ENCODE measurements around the gene BABAM2.
"Not testable (repeated sequence)": the region's sequence is repeated elsewhere in the genome, so short reads cannot be mapped to it uniquely, and the experiment has no call there.

The BABAM2 gene

DNA sequence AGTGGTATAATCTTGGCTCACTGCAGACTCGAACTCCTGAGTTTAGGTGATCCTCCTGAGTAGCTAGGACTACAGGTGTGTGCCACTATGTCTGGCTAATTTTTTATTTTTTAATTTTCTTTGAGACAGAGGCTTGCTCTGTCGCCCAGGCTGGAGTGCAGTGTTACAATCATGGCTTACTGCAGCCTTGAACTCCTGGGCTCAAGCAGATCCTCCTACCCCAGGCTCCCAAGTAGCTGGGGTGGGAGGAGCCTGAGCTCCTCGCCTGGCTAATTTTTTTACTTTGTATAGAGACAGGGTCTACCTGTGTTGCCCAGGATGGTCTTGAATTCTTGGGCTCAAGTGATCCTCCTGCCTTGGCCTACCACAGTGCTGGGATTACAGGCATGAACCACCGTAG lies 62.5 kb downstream of the BABAM2 start:
- no peak for DNase-seq

DNA sequence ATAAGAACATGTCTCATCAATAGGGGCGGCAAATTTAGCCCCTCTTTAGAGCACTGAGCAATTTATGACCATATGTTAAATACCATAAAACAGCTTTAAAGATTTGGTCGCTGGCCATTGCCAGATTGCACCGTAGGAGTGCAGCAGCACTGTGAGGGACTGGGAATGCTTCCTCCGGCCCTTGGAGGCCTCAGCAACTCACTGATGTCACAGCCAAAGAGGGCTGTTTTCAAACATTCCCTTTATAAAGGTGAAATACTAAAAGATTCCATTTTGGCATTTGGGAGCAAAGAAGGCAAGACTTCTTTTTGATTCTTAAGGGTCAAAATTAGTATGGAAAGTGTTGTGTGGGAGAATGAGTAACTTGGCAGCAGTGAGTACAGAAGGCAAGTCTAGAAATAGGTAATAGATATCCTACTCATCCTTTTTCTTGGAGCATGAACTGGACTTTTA lies 63.7 kb downstream of the BABAM2 start:
- DNase-seq = no peak

DNA sequence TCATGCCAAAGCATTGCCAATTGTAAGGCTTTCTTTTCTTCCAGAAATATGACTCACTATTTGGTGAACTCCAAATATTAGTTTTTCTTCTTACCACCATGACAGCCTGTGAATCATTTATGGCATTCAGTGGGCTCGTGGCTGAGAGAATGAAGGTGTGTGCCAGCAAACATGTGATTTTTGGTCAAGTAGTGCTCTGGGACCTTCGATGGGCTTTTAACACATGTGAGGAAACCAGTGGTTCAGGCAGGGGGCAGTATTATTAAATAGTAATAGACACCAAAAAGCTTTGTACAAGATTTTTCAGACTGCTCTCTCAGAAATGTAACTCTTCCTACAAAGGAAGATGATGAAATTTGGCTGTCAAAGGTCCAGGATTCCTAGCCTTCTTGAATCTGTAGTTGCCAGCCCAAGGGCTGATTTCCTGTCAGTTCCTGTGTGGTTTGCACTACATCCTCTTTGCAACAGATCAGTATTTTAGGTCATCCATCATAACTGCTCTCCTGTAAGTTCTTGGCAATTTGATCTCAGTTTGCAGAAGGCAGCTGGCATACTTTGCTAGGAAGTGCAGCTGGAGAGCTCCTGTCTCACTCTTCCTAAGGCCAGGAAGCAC lies 64.3 kb downstream of the BABAM2 start:
- no peak for DNase-seq

DNA sequence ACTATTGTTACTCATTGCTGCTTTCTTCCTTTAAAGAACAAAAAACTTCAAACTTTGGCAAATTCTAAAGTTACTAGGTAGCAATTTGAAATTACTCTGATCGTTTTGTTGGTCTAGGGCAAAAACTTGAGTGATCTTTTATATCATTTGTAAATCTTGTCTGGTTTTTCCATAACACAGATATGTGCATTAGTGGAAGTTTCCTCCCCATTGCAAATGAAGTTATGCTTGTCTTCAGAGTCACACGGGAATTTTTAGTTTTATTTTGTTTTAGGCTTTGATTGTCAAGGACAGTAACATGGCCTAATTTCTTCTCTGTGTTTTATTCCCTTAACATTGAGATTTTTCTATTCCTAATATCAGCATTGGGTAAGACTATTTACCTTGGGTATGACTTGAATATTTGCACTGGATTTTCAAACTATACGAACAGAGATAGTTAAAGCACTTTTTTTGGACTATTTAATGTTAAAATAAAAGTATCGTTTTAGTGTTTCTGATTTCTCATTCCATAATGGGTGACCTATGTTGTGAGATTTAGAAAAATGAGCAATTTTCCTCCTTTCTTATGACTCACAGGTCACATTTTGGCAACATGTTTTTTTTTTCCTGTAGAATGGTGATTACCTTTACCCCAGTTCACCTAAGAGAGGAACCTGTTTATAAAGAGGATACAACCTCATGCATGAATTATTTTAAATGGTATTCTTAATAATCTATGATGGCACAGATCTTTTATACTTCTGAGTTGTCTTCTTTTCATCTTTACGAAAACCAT lies 65.0 kb downstream of the BABAM2 start:
- DNase-seq = no peak

DNA sequence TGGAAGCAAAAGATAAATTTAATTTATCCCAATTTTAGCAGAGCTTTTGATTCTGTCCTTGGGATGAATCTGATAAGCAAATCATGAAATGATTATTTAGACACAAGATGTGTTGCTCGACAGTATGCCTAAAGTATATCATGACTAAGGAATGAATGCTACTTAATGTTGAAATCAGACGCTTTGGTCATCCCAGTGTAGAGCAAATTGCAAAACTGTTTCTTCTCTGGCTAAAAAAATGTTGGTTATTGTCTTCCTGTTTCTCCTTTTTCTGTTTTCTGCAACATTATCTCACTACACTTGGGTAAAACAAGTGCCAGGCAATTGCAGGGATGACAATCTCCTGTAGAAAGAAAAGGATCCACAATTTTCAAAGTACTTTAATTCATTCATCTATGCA lies 66.4 kb downstream of the BABAM2 start:
- DNase-seq = no peak

DNA sequence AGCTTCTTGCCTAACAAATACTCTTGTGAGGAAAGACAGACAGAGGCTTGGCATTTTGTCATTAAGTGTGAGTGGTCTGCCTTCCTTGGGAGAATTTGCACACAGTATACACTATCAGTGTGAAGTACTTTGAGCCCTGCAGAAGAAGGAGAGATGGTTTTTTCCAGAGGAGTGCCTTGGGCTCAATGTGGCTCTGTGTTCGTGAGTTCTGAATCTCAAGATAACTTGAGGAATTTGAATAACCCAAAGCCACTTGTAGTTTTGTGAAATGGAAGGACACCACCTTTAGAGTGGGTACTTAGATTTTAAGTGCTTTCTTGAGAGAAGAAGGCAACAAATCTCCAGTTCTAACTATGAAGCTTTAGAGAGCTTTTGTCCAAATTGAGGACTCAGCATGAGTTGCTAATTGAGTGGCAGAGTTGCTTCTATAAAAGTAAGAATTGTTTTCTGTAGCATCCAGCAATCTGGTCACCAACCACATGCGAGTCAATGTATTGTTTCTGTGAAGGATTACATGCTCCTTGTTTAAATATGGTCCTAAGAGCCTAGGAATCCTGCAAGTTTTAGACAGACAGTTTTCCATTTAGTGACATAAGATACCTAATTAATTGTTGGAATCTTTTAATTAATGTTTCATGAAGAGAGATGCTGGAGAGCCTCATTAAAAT lies 68.3 kb downstream of the BABAM2 start:
- DNase-seq = no peak

DNA sequence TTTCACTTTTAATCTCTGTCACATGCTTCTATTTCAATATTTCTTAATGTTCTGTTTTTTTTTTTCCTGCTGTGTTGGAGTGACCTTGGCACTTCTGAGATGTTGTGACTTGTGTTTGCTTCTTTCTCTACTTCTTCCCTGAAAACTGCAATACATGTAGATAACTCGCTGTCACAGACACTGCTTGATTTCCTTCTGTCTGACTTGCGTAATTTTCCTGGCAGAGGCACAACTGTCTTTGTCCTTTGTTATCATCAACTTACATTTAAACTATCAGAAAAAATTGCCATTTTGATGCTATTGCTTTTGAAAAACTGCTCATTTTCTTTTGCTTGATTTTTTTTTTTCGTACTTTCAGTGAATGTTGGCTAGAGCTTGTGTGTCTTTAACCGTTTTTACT lies 69.0 kb downstream of the BABAM2 start:
- no peak for DNase-seq

DNA sequence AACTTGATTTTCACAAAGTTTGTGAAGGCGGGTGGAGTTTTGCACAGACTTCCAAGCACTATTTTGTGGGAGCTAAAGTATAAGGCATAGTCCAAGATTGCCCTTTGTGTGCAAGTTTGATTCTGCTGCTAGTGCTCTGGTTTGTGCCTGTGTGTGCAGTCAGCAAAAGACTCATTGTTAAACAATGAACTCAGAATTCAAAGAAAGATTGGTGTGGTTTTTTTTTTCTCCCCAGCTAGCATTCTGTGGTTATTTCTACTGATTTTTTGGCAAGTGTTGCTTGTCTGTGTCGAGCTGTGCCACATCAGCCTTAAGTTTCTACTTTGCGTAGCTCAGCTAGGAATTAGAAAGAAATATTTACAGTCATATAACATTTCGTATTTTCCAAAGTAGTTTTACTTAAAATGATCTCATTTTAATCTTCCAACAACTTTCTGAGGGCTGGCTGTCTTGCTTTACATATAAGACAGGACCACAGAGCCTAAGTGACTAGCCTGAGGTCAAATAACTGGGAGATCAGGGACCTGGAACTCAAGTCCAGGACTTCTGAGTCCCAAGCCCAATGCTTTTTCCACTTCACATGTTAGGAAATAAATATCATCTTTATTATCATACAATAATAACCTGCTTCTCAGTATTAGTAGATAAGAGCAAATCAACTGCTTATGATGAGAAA lies 69.8 kb downstream of the BABAM2 start:
- DNase-seq = no peak

DNA sequence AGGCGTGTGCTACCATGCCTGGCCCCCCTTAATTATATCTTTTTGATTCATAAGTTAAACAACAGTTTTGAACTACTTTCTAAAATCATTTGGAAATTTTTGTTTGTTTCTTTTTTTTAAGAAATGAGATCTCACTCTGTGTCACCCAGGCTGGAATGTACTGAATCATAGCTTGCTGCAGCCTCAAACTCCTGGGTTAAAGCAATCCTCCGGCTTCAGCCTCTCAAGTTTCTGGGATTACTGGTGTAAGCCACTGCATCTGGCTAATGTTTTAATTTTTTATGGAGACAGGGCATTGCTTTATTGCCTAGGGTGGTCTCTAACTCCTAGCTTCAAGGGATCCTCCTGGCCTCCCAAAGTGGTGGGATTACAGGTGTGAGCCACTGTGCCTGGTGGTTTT lies 71.5 kb downstream of the BABAM2 start:
- DNase-seq = no peak

DNA sequence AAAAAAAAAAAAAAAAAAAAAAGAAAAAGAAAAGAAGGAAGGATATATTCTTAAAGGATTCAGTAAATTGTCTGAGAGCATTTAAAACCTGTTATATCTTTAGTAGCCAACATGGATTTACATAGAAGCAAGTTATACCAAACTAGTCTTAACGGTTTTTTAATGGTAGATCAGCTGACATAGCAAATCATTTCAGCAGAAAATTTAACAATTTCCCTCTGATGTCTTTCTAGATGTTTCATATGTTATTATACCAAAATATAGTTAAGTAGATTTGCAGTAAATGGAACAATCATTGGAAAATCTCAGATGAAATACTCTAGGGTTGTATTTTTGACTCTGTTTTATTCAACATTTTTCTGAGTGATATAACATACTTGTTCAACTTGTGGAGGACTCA lies 72.9 kb downstream of the BABAM2 start:
- no peak for DNase-seq

DNA sequence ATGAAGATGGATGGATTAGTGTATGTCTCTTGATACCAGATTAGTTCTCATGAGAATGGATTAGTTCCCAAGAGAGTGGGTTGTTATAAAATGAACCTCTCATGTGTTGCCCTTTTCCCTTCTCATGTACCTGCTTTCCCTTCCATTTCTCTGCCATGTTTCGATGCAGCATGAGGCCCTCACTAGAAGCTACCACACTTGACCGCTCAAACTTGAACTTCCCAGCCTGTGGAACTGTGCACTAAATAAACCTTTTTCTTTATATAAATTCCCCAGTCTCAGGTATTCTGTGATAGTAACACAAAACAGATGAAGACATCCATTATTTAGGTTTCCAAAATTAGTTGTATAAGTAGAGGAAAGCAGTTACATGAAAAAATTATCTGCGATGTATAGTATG lies 73.5 kb downstream of the BABAM2 start:
- DNase-seq = no peak

DNA sequence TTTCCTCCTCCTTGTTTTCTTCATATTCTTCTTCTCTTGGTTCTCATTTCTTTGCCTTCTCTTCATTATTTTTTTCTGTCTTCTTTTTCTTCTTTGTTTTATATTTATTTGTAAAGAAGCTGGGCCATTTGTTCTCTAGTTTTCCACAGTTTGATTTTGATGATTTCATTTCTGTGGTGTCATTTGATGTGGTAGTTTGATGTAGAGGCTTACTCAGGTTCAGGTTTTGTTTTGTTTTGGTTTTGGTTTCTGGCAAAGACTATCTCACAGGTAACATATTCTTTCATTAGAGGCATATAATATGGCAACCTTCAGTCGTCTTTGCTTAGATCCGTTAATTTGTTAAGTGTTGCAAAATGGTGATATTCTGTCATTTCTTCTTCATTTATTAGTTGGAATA lies 75.3 kb downstream of the BABAM2 start:
- no peak for DNase-seq

DNA sequence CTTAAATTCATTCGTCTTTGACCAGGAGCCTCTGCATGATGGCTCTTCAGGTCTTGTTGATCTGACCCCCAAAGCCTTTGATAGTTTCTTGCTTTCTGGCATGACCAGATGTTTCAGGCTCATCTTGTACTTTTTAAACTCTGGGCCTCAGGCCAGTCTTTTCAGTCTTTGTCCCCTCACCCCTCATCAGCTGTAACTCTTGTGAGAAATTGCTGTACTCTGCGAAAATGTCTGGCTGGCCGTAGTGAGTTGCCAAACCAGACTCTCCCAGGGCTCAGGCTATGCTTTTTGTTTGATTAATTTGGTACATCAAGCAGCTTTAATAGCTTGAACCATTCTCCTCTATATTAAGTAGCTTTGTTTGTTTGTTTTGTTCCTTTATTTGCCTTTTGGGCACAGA lies 75.9 kb downstream of the BABAM2 start:
- DNase-seq = no peak

DNA sequence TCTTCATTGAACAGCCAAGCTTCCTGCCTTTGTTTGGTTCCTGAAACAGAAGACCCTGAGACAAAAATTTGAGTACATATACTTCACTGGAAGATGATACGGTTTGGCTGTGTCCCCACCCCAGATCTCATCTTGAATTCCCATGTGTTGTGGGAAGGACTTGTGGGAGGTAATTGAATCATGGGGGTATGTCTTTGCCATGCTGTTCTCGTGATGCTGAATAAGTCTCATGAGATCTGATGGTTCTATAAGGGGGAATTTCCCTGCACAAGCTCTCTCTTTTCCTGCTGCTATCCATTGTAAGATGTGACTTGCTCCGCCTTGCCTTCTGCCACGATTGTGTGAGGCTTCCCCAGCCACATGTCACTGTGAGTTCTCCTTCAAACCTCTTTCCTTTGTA lies 76.5 kb downstream of the BABAM2 start:
- no peak for DNase-seq

DNA sequence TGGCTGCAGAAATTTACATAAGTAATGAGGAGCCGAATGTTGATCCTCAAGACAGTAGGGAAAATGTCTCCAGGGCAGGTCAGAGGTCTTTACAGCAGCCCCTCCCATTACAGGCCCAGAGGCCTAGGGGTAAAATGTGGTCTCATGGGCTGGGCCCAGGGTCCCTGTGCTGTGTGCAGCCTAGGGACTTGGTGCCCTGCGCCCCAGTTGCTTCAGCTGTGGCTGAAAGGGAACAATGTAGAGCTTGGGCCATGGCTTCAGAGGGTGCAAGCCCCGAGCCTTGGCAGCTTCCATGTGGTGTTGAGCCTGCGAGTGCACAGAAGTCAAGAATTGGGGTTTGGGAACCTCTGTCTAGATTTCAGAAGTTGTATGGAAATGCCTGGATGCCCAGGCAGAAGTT lies 77.5 kb downstream of the BABAM2 start:
- DNase-seq = not testable (repeated sequence)

DNA sequence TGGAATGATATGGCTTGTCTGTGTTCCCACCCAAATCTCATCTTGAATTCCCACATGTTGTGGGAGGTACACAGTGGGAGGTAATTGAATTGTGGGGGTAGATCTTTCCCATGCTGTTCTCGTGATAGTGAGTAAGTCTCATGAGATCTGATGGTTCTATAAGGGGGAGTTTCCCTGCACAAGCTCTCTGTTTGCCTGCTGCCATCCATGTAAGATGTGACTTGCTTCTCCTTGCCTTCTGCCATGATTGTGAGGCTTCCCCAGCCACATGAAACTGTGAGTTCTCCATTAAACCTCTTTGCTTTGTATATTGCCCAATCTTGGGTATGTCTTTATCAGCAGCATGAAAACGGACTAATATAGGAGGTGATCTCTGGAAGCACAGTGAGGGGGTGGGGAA lies 78.4 kb downstream of the BABAM2 start:
- DNase-seq = not testable (repeated sequence)

DNA sequence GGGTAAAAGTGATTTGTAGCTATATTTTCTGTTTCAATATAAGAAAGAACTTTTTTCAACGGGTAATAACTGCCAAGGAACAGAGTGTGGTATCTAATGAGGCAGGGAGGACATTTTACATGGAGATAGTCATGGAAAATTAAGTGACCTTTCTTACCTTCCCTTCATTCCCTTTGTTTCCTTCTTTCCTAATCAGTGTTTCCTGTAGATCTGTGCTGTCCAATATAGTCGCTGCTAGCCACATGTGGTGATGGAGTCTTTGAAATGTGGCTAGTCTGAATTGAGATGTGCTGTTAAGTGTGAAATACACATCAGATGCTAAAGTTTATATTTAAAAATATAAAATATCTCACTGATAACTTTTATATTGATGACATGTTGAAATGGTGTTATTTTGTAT lies 81.8 kb downstream of the BABAM2 start:
- DNase-seq = no peak

DNA sequence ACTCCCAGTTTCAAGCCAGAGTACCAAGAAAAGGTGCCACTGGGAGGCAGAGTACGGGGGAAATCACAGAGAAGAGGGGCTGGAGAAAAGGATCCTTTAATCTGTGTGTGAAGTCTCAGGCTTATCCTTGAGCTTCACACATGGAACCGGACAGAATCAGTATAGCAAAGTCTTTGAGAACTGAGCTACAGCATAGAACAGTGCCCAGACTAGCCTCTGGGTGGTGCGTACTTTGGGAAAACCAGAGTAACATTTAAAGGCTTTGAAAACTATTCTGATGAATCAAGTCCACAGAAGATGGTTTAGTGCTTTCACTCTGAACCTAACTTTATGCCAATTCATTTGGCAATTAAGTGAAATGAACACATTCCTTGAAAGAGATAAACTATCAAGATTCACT lies 83.1 kb downstream of the BABAM2 start:
- DNase-seq = no peak

DNA sequence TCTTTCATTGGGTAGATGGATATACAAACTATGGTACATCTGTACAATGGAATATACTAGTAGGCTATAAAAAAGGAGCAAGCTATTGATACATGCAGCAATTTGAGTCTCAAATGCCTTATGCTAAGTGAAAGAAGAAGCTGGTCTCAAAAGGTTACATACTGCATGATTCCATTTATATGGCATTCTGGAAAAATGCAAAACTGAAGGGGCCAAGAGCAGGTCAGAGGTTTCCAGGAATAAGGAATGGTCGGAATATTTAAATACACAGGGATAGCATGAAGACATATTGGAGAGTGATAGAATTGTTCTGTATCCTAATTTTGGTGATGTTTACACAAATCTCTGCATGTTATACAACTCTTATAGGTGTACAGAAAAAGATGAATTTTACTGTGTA lies 85.8 kb downstream of the BABAM2 start:
- DNase-seq = no peak

DNA sequence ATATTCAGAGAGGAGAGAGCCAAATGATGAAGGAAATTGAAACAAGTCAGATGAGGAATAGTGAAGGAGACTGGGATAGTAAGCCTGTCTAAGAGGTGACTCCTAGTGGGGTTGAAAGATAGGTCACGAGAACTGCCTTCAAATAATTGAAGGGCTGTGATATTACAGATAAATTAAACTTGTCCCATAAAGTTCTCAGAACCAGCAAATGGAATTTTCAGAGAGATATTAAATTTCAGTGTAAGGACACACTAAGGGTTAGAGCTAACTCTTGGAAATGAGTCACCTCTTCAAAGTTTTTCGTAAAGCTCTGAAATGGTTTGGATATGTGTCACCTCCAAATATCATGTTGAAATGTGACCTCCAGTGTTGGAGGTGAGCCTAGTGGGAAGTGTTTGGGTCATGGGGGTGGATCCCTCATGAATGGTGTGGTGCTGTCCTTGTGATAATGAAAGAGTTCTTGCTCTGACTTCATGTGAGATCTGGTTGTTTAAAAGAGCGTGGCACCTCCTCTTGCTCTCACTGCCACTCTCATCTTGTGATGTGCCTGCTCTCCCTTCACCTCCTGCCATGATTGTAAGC lies 87.3 kb downstream of the BABAM2 start:
- DNase-seq = no peak

DNA sequence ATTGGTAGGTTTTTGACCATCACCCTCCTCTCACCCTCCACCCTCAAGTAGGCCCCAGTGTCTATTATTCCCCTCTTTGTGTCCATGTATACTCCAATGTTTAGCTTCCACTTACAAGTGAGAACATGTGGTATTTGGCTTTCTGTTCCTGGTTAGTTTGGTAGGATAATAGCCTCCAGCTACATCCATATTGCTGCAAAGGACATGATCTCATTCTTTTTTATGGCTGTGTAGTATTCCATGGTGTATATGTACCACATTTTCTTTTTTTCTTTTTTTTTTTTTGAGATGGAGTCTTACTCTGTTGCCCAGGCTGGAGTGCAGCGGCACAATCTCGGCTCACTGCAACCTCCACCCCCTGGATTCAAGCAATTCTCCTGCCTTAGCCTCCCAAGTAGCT lies 88.2 kb downstream of the BABAM2 start:
- not testable (repeated sequence) for DNase-seq

DNA sequence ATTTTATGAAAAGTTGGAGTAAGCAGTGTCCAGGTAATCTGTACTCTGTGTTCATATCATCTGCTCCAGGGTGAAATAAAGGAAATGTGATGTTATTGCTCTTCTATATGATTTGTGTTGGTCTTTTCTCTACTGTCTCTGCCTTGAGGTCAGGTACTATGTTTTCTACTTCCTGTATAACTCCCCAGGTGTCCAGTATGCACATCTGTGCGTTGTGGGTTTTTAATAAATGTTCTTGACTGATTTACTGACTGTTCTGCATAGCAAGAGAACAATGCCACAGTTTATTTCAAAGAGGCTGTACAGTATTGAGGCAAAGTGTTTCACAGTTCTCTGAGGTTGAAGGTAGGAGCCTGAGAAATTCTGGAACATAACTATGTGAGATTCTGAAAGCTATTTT lies 89.7 kb downstream of the BABAM2 start:
- no peak for DNase-seq

DNA sequence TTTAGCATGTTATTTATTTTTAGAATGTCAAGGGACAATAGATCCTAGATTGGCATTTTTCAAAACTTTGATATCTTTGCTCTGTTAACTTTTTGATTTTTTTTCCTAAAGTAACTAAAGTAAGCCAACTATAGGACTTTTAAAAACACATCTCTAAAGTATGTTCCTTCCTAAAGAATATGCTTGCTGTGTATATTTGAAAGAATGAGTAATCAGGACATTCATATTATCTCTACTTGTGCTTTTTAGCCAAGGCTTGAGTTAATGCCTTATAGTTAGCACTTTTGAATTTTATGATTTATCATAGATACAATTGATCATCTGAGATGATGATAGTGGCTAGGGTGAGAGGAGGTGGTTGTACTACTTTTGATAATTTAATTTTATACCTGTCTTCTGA lies 93.6 kb downstream of the BABAM2 start:
- DNase-seq = no peak

Data from activated CD4-positive, alpha-beta T cell treated with anti-CD3 and anti-CD28 coated beads for 1 hour (primary cell).